ENCODE data around the gene TRAPPC3. TPM values are rescaled to one million over a fixed set of nuclear protein-coding genes. Genes with fewer than 3 reads are reported as not detected.
"Not testable (repeated sequence)": the region's sequence is repeated elsewhere in the genome, so short reads cannot be mapped to it uniquely, and the experiment has no call there.

Gene TRAPPC3
- total RNA-seq, result 10 to 100 TPM; 43.8 to 53.8 TPM

DNA sequence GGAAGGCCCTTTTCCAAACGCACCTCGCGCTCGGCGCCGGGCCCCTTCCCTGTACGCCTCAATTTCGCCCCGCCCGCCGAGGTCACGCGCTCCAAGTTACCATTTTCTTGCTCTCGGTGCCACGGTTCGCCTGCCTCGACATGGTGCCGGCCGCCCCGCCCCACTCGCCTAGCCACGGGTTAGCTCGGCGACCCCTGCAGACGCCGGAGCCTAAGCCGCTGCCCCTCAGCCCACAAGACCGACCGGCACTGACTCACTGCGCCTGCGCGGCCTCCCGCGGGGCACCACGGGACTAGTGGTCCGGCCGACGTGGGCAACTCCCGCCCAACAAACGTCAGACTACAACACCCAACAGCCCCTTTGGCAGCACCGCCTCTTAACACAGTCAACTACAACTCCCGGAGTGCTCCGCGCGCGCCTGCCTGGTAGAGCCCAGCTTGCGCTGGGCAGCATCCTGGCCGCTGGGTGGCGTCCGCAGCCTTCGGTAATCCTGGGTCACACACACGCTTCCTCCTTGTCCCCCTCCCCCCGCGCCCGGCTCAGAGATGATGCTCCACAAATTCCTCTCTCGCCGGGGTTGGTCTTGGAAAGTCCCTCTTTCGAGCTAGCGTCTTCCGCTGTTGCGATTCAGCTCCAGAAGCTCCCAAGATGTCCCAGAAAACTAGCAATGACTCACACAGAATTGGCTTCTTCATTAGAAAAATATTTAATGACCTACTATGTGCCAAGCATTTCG lies at the start of gene TRAPPC3:
TRAPPC3 (minus strand) TSS at position 250 of the 736 bp plus-strand sequence; CDS start at position 142, 108 bp downstream.
- Mint-ChIP-seq H3K27me3 (no peaks in the 10 kb centered on the region), H3K4me3 (peak within 1 kb of the TSS; percentile 95), H3K9me3 (ENCODE audit: low read depth) (no peaks in the 10 kb centered on the region), H3K4me1 (peaks cover 67% of the 10 kb centered on the region), H3K36me3 (ENCODE audit: low read depth) (peaks cover 2% of the 10 kb centered on the region), H3K27ac (peak within 1 kb of the TSS; percentile 94)
- CTCF ChIA-PET, result interaction anchor here (0.5 to 3.9 kb wide), 36 partner anchors 12 to 272 kb away, joined by 3 to 65 read pairs (median 4); partner anchors contain the start of genes SH3D21 and THRAP3
- peak; percentile 100 for DNase-seq
- POLR2A ChIA-PET, result interaction anchor here (0.6 to 2.2 kb wide), 15 partner anchors 10 to 669 kb away, joined by 3 to 34 read pairs (median 5); partner anchors contain the start of genes MRPS15, OSCP1 and THRAP3
- ATAC-seq, result peak; percentile 93
- intact Hi-C loops (cut with DNase I, micrococcal nuclease), result loop anchor here (1.0 to 5.0 kb wide), 19 partner anchors 8 to 1543 kb away; partner anchors contain the start of genes ADPRS (in 2 of the 2), MRPS15 (in 2 of the 2), THRAP3 (in 2 of the 2) and AGO3 (in 1 of the 2)

DNA sequence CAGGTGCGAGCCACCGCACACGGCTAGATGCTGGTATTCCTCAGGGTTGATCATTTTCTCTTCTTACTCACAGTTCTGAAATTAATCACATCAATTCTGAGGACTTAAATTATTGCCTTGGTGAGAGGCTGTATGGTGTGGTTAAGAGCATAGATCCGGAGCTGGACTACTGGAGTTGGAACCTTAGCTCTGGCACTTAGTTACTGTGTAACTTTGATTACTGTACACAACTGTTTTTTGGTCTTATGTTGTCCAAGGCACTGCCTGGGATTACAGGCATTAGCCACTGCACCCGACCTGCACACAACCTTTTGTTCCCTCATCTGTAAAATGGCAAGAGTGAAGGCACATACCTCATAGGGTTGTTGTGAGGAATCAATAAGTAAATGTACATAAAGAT lies 49.4 kb upstream of the TRAPPC3 start:
- Mint-ChIP-seq H3K36me3 (ENCODE audit: low read depth) (no peaks in the 10 kb centered on the region), H3K27ac (no peak overlapping the region), H3K27me3 (peaks cover 8% of the 10 kb centered on the region), H3K9me3 (ENCODE audit: low read depth) (no peaks in the 10 kb centered on the region), H3K4me1 (no peaks in the 10 kb centered on the region), H3K4me3 (no peak overlapping the region)
- no peak for DNase-seq
- ATAC-seq, result no peak
- CTCF ChIA-PET, result interaction anchor here (0.8 kb wide), 1 partner anchor 89 kb away, joined by 3 read pairs; no protein-coding TSS in a partner anchor
- intact Hi-C loops (cut with DNase I, micrococcal nuclease), result no loop called here
- POLR2A ChIA-PET, result no interaction called here

DNA sequence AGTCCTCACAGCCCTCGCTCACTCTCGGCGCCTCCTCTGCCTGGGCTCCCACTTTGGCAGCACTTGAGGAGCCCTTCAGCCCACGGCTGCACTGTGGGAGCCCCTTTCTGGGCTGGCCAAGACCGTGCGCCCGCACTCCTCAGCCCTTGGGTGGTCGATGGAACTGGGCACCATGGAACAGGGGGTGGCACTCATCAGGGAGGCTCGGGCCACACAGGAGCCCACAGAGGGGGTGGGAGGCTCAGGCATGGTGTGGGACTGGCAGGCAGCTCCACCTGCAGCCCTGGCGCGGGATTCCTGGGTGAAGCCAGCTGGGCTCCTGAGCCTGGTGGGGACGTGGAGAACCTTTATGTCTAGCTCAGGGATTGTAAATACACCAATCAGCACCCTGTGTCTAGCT lies 47.5 kb upstream of the TRAPPC3 start:
- DNase-seq; H3K27me3 Mint-ChIP-seq; H3K4me3 Mint-ChIP-seq; H3K36me3 Mint-ChIP-seq (ENCODE audit: low read depth); H3K27ac Mint-ChIP-seq; ATAC-seq; H3K9me3 Mint-ChIP-seq (ENCODE audit: low read depth); H3K4me1 Mint-ChIP-seq; intact Hi-C loops (cut with DNase I, micrococcal nuclease): not testable (repeated sequence)
- POLR2A ChIA-PET, result interaction anchor here (0.7 kb wide), 1 partner anchor 89 kb away, joined by 3 read pairs; no protein-coding TSS in a partner anchor
- CTCF ChIA-PET, result interaction anchor here (0.6 kb wide), 1 partner anchor 48 kb away, joined by 3 read pairs; no protein-coding TSS in a partner anchor

DNA sequence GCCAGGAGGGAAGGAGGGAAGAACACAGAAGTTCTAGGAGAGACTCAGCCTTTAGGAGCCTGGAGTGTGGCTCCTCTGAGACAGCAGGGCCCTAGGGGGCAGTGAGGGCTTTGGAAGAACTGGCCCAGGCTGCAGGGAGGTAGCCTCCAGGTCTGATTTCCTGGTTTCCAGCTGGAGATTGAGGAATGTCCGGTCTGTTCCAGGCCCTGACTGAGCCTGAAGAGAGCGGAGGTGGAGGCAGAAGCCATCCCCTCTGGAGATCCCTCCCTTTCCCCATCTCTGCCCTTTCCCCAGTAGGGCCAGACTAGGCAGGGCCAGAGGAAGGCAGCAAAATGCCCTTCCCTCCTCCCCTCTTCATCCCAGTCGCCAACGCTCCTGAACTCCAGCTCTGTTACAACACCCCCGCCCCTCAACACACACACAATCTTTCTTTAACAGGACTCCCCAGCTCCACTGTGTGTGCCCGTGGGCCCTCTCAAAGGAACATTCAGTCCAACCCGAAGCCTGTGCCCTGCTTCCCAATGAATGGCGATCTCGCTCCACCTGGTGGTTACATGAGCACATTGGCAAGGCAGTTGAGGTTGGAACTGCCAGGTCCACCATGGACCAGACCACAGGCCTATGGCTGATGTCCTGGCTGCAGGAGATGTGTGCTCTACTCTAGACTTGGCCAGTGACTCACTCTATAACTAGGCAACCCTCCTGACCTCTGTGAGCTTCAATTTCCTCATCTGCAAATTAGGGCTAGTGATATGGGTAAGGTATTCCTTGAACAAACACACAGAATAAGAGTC lies 38.7 kb upstream of the TRAPPC3 start:
- H3K4me1 Mint-ChIP-seq, result peaks cover 4% of the 10 kb centered on the region
- DNase-seq (peak; percentile 87), ATAC-seq (peak; percentile 99)
- H3K27me3 Mint-ChIP-seq, result no peaks in the 10 kb centered on the region
- H3K9me3 Mint-ChIP-seq (ENCODE audit: low read depth), result no peaks in the 10 kb centered on the region
- H3K4me3 Mint-ChIP-seq, result no peak overlapping the region
- POLR2A ChIA-PET, result interaction anchor here (0.8 kb wide), 1 partner anchor 27 kb away, joined by 5 read pairs; no protein-coding TSS in a partner anchor
- intact Hi-C loops (cut with DNase I, micrococcal nuclease), result loop anchor here (1.0 kb wide), 4 partner anchors 36 to 97 kb away; partner anchors contain the start of genes TRAPPC3 (in 2 of the 2) and THRAP3 (in 1 of the 2)
- CTCF ChIA-PET, result interaction anchor here (0.6 to 3.6 kb wide), 29 partner anchors 14 to 299 kb away, joined by 3 to 52 read pairs (median 3); partner anchors contain the start of genes MAP7D1, THRAP3 and TRAPPC3
- no peaks in the 10 kb centered on the region for H3K36me3 Mint-ChIP-seq (ENCODE audit: low read depth)
- peak overlapping the region; percentile 56 for H3K27ac Mint-ChIP-seq

DNA sequence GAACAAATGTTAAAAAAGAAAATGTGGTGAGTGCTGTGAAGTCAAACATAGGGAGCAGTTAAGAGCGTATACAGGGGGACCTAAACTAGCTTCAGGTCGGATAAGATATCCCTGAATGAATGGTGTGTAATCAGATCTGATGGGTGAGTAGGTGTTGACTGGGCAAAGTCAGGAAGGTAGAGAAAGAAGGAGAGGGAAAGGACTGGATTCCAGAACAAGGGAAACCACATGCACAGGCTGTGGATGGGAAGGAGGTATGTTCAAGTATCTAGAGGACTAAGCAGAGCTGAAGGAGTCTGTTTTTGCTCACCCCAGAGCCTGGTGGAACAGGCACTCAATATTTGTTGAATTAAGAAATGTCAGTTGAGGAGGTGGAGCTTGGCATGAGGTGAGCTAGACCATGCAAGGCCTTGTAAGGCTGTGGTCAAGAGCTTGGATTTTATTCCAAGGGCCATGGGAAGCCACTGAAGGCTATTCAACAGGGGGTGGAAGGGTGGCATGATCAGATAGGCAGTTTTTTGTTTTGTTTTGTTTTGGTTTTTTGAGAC lies 34.1 kb upstream of the TRAPPC3 start:
- ChIA-PET POLR2A (interaction anchor here (0.5 to 1.8 kb wide), 2 partner anchors 33 to 45 kb away, joined by 3 to 9 read pairs; no protein-coding TSS in a partner anchor), CTCF (interaction anchor here (0.8 to 1.3 kb wide), 4 partner anchors 15 to 102 kb away, joined by 3 to 8 read pairs (median 3); no protein-coding TSS in a partner anchor)
- H3K4me3 Mint-ChIP-seq, result no peak overlapping the region
- no peaks in the 10 kb centered on the region for H3K9me3 Mint-ChIP-seq (ENCODE audit: low read depth)
- H3K27ac Mint-ChIP-seq, result peak overlapping the region; percentile 67
- DNase-seq (no peak), ATAC-seq (no peak)
- peaks cover 4% of the 10 kb centered on the region for H3K4me1 Mint-ChIP-seq
- no peaks in the 10 kb centered on the region for H3K27me3 Mint-ChIP-seq
- peaks cover 23% of the 10 kb centered on the region for H3K36me3 Mint-ChIP-seq (ENCODE audit: low read depth)
- intact Hi-C loops (cut with DNase I, micrococcal nuclease), result no loop called here

DNA sequence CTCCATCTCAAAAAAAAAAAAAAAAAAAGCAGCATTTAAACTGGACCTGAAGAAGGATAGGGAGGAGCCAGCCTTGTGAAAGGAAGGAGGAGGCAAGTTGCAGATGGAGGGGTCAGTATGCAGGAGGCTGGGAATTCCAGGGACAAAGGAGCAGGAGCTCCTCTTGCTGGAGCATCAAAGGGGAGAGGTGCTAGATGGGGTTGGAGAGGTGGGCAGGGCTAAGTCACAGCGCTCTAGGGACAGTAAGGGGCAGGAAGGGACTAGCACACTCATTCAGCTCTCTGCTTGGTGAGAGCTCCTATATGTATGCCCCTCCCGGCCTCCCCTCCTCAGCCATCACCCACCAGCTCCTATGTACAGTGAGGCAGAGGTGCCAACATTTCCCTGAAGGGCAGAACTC lies 33.4 kb upstream of the TRAPPC3 start:
- ATAC-seq (peak; percentile 34), DNase-seq (no peak)
- no peaks in the 10 kb centered on the region for H3K27me3 Mint-ChIP-seq
- intact Hi-C loops (cut with DNase I, micrococcal nuclease), result no loop called here
- no peak overlapping the region for H3K27ac Mint-ChIP-seq
- ChIA-PET POLR2A (interaction anchor here (1.8 kb wide), 1 partner anchor 33 kb away, joined by 9 read pairs; no protein-coding TSS in a partner anchor), CTCF (interaction anchor here (0.8 to 1.2 kb wide), 3 partner anchors 14 to 103 kb away, joined by 3 to 8 read pairs (median 3); no protein-coding TSS in a partner anchor)
- peaks cover 24% of the 10 kb centered on the region for H3K36me3 Mint-ChIP-seq (ENCODE audit: low read depth)
- H3K9me3 Mint-ChIP-seq (ENCODE audit: low read depth), result no peaks in the 10 kb centered on the region
- H3K4me3 Mint-ChIP-seq, result no peak overlapping the region
- H3K4me1 Mint-ChIP-seq, result no peaks in the 10 kb centered on the region

DNA sequence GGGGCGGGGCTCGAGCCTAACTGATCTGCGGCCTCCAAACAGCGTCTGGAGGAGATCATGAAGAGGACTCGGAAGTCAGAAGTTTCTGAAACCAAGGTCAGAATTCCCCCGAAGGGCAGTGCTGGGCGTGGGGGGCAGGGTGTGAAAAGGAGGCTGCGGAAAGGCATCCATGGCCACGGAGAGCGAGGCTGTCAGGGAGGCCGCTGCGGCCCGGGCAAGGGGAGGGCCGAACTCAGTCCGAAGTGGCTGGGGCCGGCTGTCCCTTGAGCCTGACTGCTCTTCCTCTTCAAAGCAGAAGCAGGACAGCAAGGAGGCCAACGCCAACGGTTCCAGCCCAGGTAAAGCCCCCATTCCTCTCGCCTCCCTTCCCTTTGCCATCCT lies 29.9 kb upstream of the TRAPPC3 start:
- Mint-ChIP-seq H3K4me3 (no peak overlapping the region), H3K27me3 (no peaks in the 10 kb centered on the region), H3K9me3 (ENCODE audit: low read depth) (no peaks in the 10 kb centered on the region), H3K27ac (no peak overlapping the region), H3K4me1 (no peaks in the 10 kb centered on the region), H3K36me3 (ENCODE audit: low read depth) (peaks cover 34% of the 10 kb centered on the region)
- ChIA-PET POLR2A (no interaction called here), CTCF (interaction anchor here (1.4 kb wide), 1 partner anchor 30 kb away, joined by 5 read pairs; the partner anchor contains the start of gene TRAPPC3)
- ATAC-seq (no peak), DNase-seq (no peak)
- intact Hi-C loops (cut with DNase I, micrococcal nuclease), result no loop called here

DNA sequence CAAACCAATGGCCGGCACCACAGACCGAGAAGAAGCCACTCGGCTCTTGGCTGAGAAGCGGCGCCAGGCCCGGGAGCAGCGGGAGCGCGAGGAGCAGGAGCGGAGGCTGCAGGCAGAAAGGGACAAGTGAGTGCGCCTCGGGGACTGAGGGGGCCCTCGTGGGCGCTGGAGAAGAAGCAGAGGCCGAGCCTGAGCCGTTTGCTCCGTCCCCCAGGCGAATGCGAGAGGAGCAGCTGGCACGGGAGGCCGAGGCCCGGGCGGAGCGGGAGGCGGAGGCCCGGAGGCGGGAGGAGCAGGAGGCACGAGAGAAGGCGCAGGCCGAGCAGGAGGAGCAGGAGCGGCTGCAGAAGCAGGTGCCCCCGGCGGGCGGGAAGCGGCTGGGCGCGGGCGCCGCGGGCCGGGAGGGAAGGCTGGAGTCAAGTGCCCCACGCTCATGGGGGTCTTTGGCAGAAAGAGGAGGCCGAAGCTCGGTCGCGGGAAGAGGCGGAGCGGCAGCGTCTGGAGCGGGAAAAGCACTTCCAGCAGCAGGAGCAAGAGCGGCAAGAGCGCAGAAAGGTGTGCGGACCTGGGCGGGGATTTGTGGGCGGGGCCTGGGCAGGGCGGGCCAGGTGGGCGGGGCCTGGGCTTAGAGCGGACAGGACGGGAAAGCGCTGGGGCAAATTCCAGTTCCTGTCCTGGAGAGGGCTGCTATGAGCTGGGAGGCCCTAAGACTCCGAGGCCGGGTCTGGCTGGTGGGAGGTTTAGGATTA lies 29.4 kb upstream of the TRAPPC3 start:
- Mint-ChIP-seq H3K27me3 (no peaks in the 10 kb centered on the region), H3K27ac (no peak overlapping the region), H3K9me3 (ENCODE audit: low read depth) (no peaks in the 10 kb centered on the region), H3K4me3 (no peak overlapping the region), H3K4me1 (peaks cover 3% of the 10 kb centered on the region), H3K36me3 (ENCODE audit: low read depth) (peaks cover 38% of the 10 kb centered on the region)
- DNase-seq, result no peak
- ChIA-PET POLR2A (no interaction called here), CTCF (no interaction called here)
- intact Hi-C loops (cut with DNase I, micrococcal nuclease), result no loop called here
- no peak for ATAC-seq

DNA sequence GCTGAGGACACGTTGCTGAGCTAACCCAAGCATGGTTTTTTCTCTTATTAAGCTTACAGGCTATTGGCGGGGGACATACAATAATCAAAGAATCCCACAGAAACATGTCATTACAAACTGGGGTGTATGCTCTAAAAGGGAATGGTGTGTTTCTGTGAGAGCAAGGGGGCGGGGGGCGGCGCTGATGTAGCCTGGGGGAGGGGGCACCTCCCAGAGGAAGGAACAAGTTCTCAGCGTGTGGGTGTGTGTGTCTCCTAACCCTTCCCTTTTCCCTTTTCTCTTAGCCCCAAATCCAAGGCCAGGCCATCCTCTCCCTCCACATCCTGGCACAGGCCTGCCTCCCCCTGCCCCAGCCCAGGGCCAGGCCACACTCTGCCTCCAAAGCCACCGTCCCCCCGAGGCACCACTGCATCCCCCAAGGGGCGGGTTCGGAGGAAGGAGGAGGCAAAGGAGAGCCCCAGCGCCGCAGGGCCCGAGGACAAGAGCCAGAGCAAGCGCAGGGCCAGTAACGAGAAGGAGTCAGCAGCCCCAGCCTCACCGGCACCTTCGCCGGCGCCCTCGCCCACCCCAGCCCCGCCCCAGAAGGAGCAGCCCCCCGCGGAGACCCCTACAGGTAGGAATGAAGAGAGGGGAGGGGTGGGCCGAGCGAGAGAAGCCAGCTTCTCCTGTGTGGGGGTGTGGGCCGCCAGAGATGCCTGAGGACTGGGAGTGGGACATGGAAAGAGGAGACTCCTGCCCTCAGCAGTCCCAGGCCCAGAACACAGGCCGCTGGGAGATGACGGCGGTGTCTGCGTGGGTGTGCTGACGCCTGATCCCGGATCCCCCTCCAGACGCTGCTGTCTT lies 28.5 kb upstream of the TRAPPC3 start:
- peaks cover 8% of the 10 kb centered on the region for H3K4me1 Mint-ChIP-seq
- ChIA-PET CTCF (interaction anchor here (0.5 kb wide), 1 partner anchor 14 kb away, joined by 3 read pairs; no protein-coding TSS in a partner anchor), POLR2A (interaction anchor here (0.9 kb wide), 1 partner anchor 29 kb away, joined by 3 read pairs; no protein-coding TSS in a partner anchor)
- no peak for DNase-seq
- no peak overlapping the region for H3K4me3 Mint-ChIP-seq
- H3K27me3 Mint-ChIP-seq, result no peaks in the 10 kb centered on the region
- no peaks in the 10 kb centered on the region for H3K9me3 Mint-ChIP-seq (ENCODE audit: low read depth)
- ATAC-seq, result no peak
- H3K36me3 Mint-ChIP-seq (ENCODE audit: low read depth), result peaks cover 44% of the 10 kb centered on the region
- intact Hi-C loops (cut with DNase I, micrococcal nuclease), result no loop called here
- no peak overlapping the region for H3K27ac Mint-ChIP-seq

All from activated CD4-positive, alpha-beta T cell treated with anti-CD3 and anti-CD28 coated beads for 36 hours (primary cell).